Measurements from ENCODE around the gene ZBTB20. TPM values are rescaled to one million over a fixed set of nuclear protein-coding genes. Genes with fewer than 3 reads are reported as not detected.

The ZBTB20 gene
- total and polyA plus RNA-seq, 7 donors: under 0.01 to 113 (median 58.6) TPM

DNA sequence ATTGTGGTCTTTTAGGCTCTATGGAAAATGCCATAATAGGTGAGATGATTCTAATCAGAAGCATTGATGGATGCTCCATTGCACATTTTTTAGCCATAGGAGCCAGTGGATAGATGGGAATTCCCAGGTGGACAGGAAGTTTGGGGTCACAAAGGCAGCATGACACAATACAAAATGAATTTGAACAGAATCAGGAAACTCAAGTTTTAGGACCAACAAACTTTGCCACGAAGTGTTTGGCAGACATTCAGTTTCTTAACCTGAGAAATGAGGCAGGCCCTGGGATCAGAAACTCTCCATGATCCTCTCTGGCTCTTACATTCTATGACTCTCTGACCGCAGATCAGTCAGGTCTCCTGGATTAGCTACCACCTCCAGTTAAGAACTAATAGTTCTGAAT is 577.9 kb downstream of the ZBTB20 start:
- Histone ChIP-seq H3K36me3 (no peaks in the 10 kb centered on the region), H3K9me3 (no peaks in the 10 kb centered on the region), H3K27ac (no peak overlapping the region), H3K27me3 (no peaks in the 10 kb centered on the region), H3K4me1 (peaks cover 0 to 10% (median 7%) of the 10 kb centered on the region in 4 donors), H3K4me3 (no peak overlapping the region)
- DNase-seq: no peak
- TF ChIP-seq POLR2AphosphoS5 (IDR thresholded peaks at IDR 0.05) (no peak), CTCF (IDR thresholded peaks at IDR 0.05) (no peak), POLR2A (IDR thresholded peaks at IDR 0.05) (no peak), EP300 (IDR thresholded peaks at IDR 0.05) (no peak)
- intact Hi-C loops (cut with DNase I): no loop called here
- 67 to 86% methylated on average over 2 of the region's 2 CpGs for WGBS, 2 donors

GRCh38 chr3:114567771-114568170 is 579.3 kb downstream of the ZBTB20 start:
- no peak for DNase-seq
- Histone ChIP-seq H3K27ac (no peak overlapping the region), H3K27me3 (no peaks in the 10 kb centered on the region), H3K4me3 (no peak overlapping the region), H3K36me3 (no peaks in the 10 kb centered on the region), H3K4me1 (peaks cover 0 to 6% (median 3%) of the 10 kb centered on the region in 4 donors), H3K9me3 (no peaks in the 10 kb centered on the region)
- intact Hi-C loops (cut with DNase I): no loop called here
- 29 to 73% methylated on average over 2 of the region's 2 CpGs for WGBS, 2 donors
- TF ChIP-seq POLR2A (IDR thresholded peaks at IDR 0.05) (no peak), POLR2AphosphoS5 (IDR thresholded peaks at IDR 0.05) (no peak), EP300 (IDR thresholded peaks at IDR 0.05) (no peak), CTCF (IDR thresholded peaks at IDR 0.05) (no peak)

- H3K27ac ChIP-seq: no peak overlapping the region
- H3K4me1 ChIP-seq: no peaks in the 10 kb centered on the region
- H3K27me3 ChIP-seq: no peaks in the 10 kb centered on the region
- TF ChIP-seq EP300 (IDR thresholded peaks at IDR 0.05): no peak
- TF ChIP-seq POLR2A (IDR thresholded peaks at IDR 0.05): no peak
- no peak for TF ChIP-seq POLR2AphosphoS5 (IDR thresholded peaks at IDR 0.05)
- no peak for TF ChIP-seq CTCF (IDR thresholded peaks at IDR 0.05)
- no peak for DNase-seq
- no peaks in the 10 kb centered on the region for H3K9me3 ChIP-seq
- H3K36me3 ChIP-seq: no peaks in the 10 kb centered on the region
- intact Hi-C loops (cut with DNase I): no loop called here
- H3K4me3 ChIP-seq: no peak overlapping the region
Observed at GRCh38 chr3:114566767-114567166, 580.3 kb downstream of the ZBTB20 start.

DNA sequence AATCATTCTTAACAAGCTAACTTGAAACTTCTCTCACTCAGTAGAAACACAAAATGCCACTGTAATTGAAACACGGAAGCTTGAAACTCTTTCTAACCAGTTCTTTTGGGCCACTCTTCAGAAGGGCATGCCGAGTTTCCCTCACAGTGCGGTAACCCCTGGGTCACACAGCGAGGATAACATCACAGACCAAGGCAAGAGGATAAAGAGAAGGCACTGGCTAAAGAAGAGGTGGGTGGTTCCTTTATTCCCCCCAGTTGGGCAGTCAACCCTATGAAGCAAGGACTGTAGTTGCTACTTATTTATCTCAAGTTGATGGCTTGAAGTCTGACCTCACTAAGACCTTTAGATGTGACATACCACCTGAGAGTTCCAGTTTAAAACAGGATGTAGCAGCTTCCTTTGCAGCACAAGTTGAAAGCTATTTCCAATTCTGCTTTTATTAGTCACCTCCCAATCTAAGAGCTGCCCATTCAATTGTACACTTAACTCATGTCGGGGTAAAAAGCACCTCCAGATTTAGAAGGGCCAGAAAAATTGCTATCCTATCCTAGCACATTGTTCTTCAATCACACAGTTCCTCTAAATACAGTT is 580.8 kb downstream of the ZBTB20 start:
- no peaks in the 10 kb centered on the region for H3K4me1 ChIP-seq
- 85 to 91% methylated on average over 5 of the region's 5 CpGs for WGBS, 2 donors
- DNase-seq: no peak

More for the DNA sequence above, 580.8 kb downstream of the ZBTB20 start:
- no peak overlapping the region for H3K4me3 ChIP-seq
- no peaks in the 10 kb centered on the region for H3K36me3 ChIP-seq
- intact Hi-C loops (cut with DNase I): no loop called here
- TF ChIP-seq EP300 (IDR thresholded peaks at IDR 0.05) (no peak), CTCF (IDR thresholded peaks at IDR 0.05) (no peak), POLR2AphosphoS5 (IDR thresholded peaks at IDR 0.05) (no peak), POLR2A (IDR thresholded peaks at IDR 0.05) (no peak)
- no peaks in the 10 kb centered on the region for H3K27me3 ChIP-seq
- H3K9me3 ChIP-seq: no peaks in the 10 kb centered on the region
- H3K27ac ChIP-seq: no peak overlapping the region
